IMR-90 (cell line): ENCODE measurements around the gene DUSP10. TPM values are rescaled to one million over a fixed set of nuclear protein-coding genes. Genes with fewer than 3 reads are reported as not detected.

ENCODE experiments used
- ATAC-seq: fragments of 200-7000 bp; cut with Tn5 transposase; 2 replicates; pipeline ENCODE4 v1.9.1; 2020; ENCODE audit warnings: low read depth, mild to moderate bottlenecking, moderate library complexity
- BruUV-seq: library from RNA; stranded (reverse); fragments of 400-500 nt; replicated peaks from 2 replicates; lab custom pipeline; 2021; lab: Mats Ljungman, UMichigan
- CTCF ChIA-PET: fragments of 300-600 bp; formaldehyde crosslinking; extraction: SDS; loops from one replicate; lab custom pipeline; 2021; ENCODE audit warnings: antibody characterized with exemption; lab: Yijun Ruan, JAX
- POLR2A ChIA-PET: fragments of 300-600 bp; sonication (Branson Sonifier 250); formaldehyde crosslinking; loops from one replicate; lab custom pipeline; 2022; ENCODE audit warnings: antibody characterized with exemption; ENCODE audit not compliant: unreplicated experiment; lab: Charles Lee
- DNase-seq: peaks from one replicate; pipeline ENCODE4 v3.0.0; 2013
- H2AFZ ChIP-seq: replicated peaks from 2 replicates; pipeline ENCODE3; 2013; ENCODE audit warnings: low read length, mild to moderate bottlenecking; ENCODE audit not compliant: poor library complexity
- H2AK5ac ChIP-seq: 2 replicates; pipeline ENCODE4 v1.6.1; 2013; ENCODE audit warnings: low read depth, low read length, inconsistent platforms
- H2AK9ac ChIP-seq: replicated peaks from 2 replicates; pipeline ENCODE3; 2013; ENCODE audit warnings: mild to moderate bottlenecking, low read depth, low read length, moderate library complexity; ENCODE audit not compliant: poor library complexity
- H2BK120ac ChIP-seq: 2 replicates; pipeline ENCODE4 v1.6.1; 2013; ENCODE audit warnings: low read depth, low read length, inconsistent platforms
- H2BK15ac ChIP-seq: 3 replicates; pipeline ENCODE4 v1.6.1; 2013; ENCODE audit warnings: low read depth, low read length, inconsistent platforms
- H2BK20ac ChIP-seq: 2 replicates; pipeline ENCODE4 v1.6.1; 2013; ENCODE audit warnings: low read depth, mild to moderate bottlenecking, inconsistent platforms, low read length, moderate library complexity
- H2BK5ac ChIP-seq: 2 replicates; pipeline ENCODE4 v1.6.1; 2013; ENCODE audit warnings: mild to moderate bottlenecking, low read depth, low read length, inconsistent platforms; ENCODE audit not compliant: poor library complexity, severe bottlenecking
- H3K14ac ChIP-seq: replicated peaks from 2 replicates; pipeline ENCODE4 v1.6.1; 2013; ENCODE audit warnings: low read depth, low read length, inconsistent platforms
- H3K18ac ChIP-seq: 2 replicates; pipeline ENCODE4 v1.6.1; 2013; ENCODE audit warnings: low read depth, low read length, control low read depth
- H3K23ac ChIP-seq: 2 replicates; pipeline ENCODE4 v1.6.1; 2013; ENCODE audit warnings: low read depth, low read length, inconsistent platforms
- H3K27ac ChIP-seq: 2 replicates; pipeline ENCODE4 v1.5.1; 2013; ENCODE audit warnings: mild to moderate bottlenecking, control low read depth, low read length; ENCODE audit not compliant: insufficient read depth
- H3K27me3 ChIP-seq: 2 replicates; pipeline ENCODE4 v1.6.1; 2013; ENCODE audit warnings: low read length; ENCODE audit not compliant: control insufficient read depth, insufficient read depth
- H3K36me3 ChIP-seq: 2 replicates; pipeline ENCODE4 v1.6.1; 2013; ENCODE audit warnings: low read length, mixed read lengths; ENCODE audit not compliant: control insufficient read depth, insufficient read depth
- H3K4ac ChIP-seq: 2 replicates; pipeline ENCODE4 v1.6.1; 2013; ENCODE audit warnings: low read depth, low read length, inconsistent platforms
- H3K4me1 ChIP-seq: 2 replicates; pipeline ENCODE4 v1.6.1; 2013; ENCODE audit warnings: low read length, mixed read lengths; ENCODE audit not compliant: control insufficient read depth, insufficient read depth
- H3K4me2 ChIP-seq: 2 replicates; pipeline ENCODE4 v1.6.1; 2013; ENCODE audit warnings: low read depth, mild to moderate bottlenecking, control low read depth, low read length, moderate library complexity
- H3K4me3 ChIP-seq: 2 replicates; pipeline ENCODE4 v1.5.1; 2013; ENCODE audit warnings: low read depth, mild to moderate bottlenecking, control low read depth, low read length, moderate library complexity; ENCODE audit not compliant: insufficient read depth
- H3K56ac ChIP-seq: 2 replicates; pipeline ENCODE4 v1.6.1; 2013; ENCODE audit warnings: low read length, inconsistent platforms; ENCODE audit not compliant: insufficient read depth; ENCODE audit errors: extremely low read depth
- H3K79me1 ChIP-seq, 2 experiments: 2 replicates each; pipeline ENCODE4 v1.6.1; 2013; ENCODE audit warnings: low read length in 2 of 2, inconsistent platforms in 1 of 2, low read depth in 1 of 2
- H3K9ac ChIP-seq: 2 replicates; pipeline ENCODE4 v1.6.1; 2013; ENCODE audit warnings: low read depth, low read length, control low read depth
- H3K9me1 ChIP-seq: 2 replicates; pipeline ENCODE4 v1.6.1; 2013; ENCODE audit warnings: low read length, inconsistent platforms; ENCODE audit not compliant: insufficient read depth
- H3K9me3 ChIP-seq: 2 replicates; pipeline ENCODE4 v1.6.1; 2013; ENCODE audit warnings: low read length; ENCODE audit not compliant: control insufficient read depth, insufficient read depth
- H4K20me1 ChIP-seq: 2 replicates; pipeline ENCODE4 v1.6.1; 2013; ENCODE audit warnings: low read length, inconsistent platforms; ENCODE audit not compliant: insufficient read depth
- H4K5ac ChIP-seq: 2 replicates; pipeline ENCODE4 v1.6.1; 2013; ENCODE audit warnings: mild to moderate bottlenecking, low read depth, low read length, control low read depth
- H4K8ac ChIP-seq, 2 experiments: 2 replicates each; pipeline ENCODE4 v1.6.1; 2013; ENCODE audit warnings: low read depth in 2 of 2, low read length in 2 of 2, control low read depth in 1 of 2, inconsistent platforms in 1 of 2
- H4K91ac ChIP-seq: 2 replicates; pipeline ENCODE4 v1.6.1; 2013; ENCODE audit warnings: low read depth, low read length, inconsistent platforms; ENCODE audit not compliant: insufficient read depth
- BHLHE40 ChIP-seq: fragments of 150-350 bp; IDR thresholded peaks from 2 replicates; pipeline ENCODE4 v1.6.1; 2016; ENCODE audit warnings: mild to moderate bottlenecking, low read depth, low read length
- CHD1 ChIP-seq: IDR thresholded peaks from 2 replicates; pipeline ENCODE4 v1.6.1; 2012; ENCODE audit warnings: low read depth, low read length, improper control_type of control experiment
- FOS ChIP-seq: fragments of 150-350 bp; IDR thresholded peaks from 2 replicates; pipeline ENCODE4 v1.6.1; 2016; ENCODE audit warnings: low read depth, low read length
- MAFK ChIP-seq: IDR thresholded peaks from 2 replicates; pipeline ENCODE4 v1.6.1; 2012; ENCODE audit warnings: low read depth, low read length, improper control_type of control experiment
- SMC3 ChIP-seq: fragments of 150-350 bp; IDR thresholded peaks from 2 replicates; pipeline ENCODE4 v1.6.1; 2016; ENCODE audit warnings: low read depth, mild to moderate bottlenecking, antibody characterized with exemption, low read length, moderate library complexity
- WGBS, 2 experiments: methylation state at CpG; one replicate each; pipeline versions ENCODE4 v1.1.5 to v1.1.7; 2013; ENCODE audit warnings: missing lambda C conversion rate in 2 of 2; ENCODE audit not compliant: insufficient read length in 1 of 2; ENCODE audit errors: extremely low coverage in 2 of 2; 5-methylcytosine and 5-hydroxymethylcytosine counted together
- dilution Hi-C: fragments of 300-500 bp; cut with HindIII; formaldehyde crosslinking; loops from one replicate; pipeline ENCODE4 v1.14.3; 2018; ENCODE audit warnings: low sequenced_read_pairs; ENCODE audit not compliant: unreplicated experiment
- in situ Hi-C: fragments of 300-500 bp; cut with MboI; formaldehyde crosslinking; loops from 3 replicates; pipeline ENCODE4 v1.14.3; 2019; ENCODE audit warnings: low sequenced_read_pairs, inconsistent platforms, mixed read lengths
- intact Hi-C: fragments of 100-400 bp; cut with micrococcal nuclease; formaldehyde crosslinking; loops from 2 replicates; pipeline ENCODE4 v1.10.0; 2022
- polyA plus RNA-seq, 3 experiments: library from polyadenylated mRNA; depleted of rRNA; stranded (reverse); fragments of >200 nt; gene quantifications; 2 replicates each; pipeline ENCODE4 v1.2.3, GENCODE V29; 2012; ENCODE audit warnings: low replicate concordance in 1 of 3
- total RNA-seq: library from RNA; depleted of rRNA; stranded (reverse); fragments of >200 nt; gene quantifications from 2 replicates; pipeline ENCODE4 v1.2.3, GENCODE V29; 2012
- TF ChIP-seq, protein P1 (sequence below): fragments of 150-350 bp; IDR thresholded peaks from 2 replicates; pipeline ENCODE4 v1.6.1; 2017; ENCODE audit warnings: mild to moderate bottlenecking, antibody characterized with exemption, low read length, low read depth

DUSP10 gene
- total and polyA plus RNA-seq, 2 of the 4 experiments (the other 2 are of a cell fraction): 41.7 to 59.1 TPM

DNA sequence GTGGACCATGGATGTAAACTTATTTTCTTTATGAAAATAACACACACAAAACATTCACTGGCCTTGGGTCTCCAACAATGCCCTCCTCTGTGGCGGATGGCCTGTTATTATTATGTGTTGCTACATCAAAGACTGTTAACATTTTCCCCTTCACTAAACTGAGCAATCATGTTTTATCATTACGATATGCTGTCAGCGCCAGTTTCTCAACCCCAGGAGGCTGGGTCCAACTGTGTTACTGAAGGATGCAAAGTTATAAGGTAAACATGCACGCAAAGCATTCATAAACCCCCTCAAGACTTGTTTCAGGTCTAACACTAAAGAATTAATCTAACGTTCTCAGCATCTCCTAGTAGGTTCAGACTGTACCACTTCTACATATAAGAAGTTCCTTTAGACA lies 6.0 kb upstream of the DUSP10 start:
- Histone ChIP-seq H4K20me1 (no peaks in the 10 kb centered on the region), H3K23ac (peak overlapping the region; percentile 23; the same call in 1 of the 2 replicates), H2BK15ac (0 out of 3 replicates have a peak overlapping the region, but pooled peaks have one; percentile 15), H3K9me1 (0 out of 2 replicates have a peak, but pooled peaks cover 3% of the 10 kb centered on the region), H2BK5ac (no peak overlapping the region), H3K79me1 (peaks cover 5% of the 10 kb centered on the region in 2 experiments; a peak in 2 of 4 replicates), H3K18ac (0 out of 2 replicates have a peak overlapping the region, but pooled peaks have one; percentile 37), H3K27ac (no peak overlapping the region), H3K4ac (peak overlapping the region; percentile 5; the same call in 1 of the 2 replicates), H3K9me3 (no peaks in the 10 kb centered on the region), H2AK5ac (no peak overlapping the region), H3K4me1 (peaks cover 4% of the 10 kb centered on the region; the same call in 1 of the 2 replicates), H3K36me3 (no peaks in the 10 kb centered on the region), H3K4me2 (no peak overlapping the region), H3K27me3 (no peaks in the 10 kb centered on the region), H3K9ac (no peak overlapping the region), H2AK9ac (no peak overlapping the region), H3K14ac (peak overlapping the region; percentile 45), H2BK20ac (peak overlapping the region; percentile 34; the same call in 1 of the 2 replicates), H2AFZ (no peak overlapping the region), H4K5ac (no peak overlapping the region), H3K4me3 (no peak overlapping the region), H4K91ac (no peak overlapping the region), H3K56ac (no peak overlapping the region), H4K8ac (peak overlapping the region in 1 of 2 experiments; percentile 35; a peak in 1 of 4 replicates), H2BK120ac (0 out of 2 replicates have a peak overlapping the region, but pooled peaks have one; percentile 57)
- TF ChIP-seq SMC3: no peak
- no peak for TF ChIP-seq MAFK
- TF ChIP-seq FOS: no peak
- TF ChIP-seq CHD1: no peak
- TF ChIP-seq, protein P1, sequence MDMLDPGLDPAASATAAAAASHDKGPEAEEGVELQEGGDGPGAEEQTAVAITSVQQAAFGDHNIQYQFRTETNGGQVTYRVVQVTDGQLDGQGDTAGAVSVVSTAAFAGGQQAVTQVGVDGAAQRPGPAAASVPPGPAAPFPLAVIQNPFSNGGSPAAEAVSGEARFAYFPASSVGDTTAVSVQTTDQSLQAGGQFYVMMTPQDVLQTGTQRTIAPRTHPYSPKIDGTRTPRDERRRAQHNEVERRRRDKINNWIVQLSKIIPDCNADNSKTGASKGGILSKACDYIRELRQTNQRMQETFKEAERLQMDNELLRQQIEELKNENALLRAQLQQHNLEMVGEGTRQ: no peak
- TF ChIP-seq BHLHE40: no peak
- intact Hi-C loops (no loop called here), dilution Hi-C loops (no loop called here), in situ Hi-C loops (loop anchor here (10.0 to 25.0 kb wide), 3 partner anchors 247 to 889 kb away; no protein-coding TSS in a partner anchor)
- ATAC-seq (no peak), DNase-seq (no peak)
- BruUV-seq: no TSS peak
- ChIA-PET CTCF (no interaction called here), POLR2A (no interaction called here)
- WGBS, 2 experiments: no CpG with 5 or more reads among the region's 5 CpGs
